Measurements from ENCODE around the gene ZFHX3.

The ZFHX3 gene

DNA sequence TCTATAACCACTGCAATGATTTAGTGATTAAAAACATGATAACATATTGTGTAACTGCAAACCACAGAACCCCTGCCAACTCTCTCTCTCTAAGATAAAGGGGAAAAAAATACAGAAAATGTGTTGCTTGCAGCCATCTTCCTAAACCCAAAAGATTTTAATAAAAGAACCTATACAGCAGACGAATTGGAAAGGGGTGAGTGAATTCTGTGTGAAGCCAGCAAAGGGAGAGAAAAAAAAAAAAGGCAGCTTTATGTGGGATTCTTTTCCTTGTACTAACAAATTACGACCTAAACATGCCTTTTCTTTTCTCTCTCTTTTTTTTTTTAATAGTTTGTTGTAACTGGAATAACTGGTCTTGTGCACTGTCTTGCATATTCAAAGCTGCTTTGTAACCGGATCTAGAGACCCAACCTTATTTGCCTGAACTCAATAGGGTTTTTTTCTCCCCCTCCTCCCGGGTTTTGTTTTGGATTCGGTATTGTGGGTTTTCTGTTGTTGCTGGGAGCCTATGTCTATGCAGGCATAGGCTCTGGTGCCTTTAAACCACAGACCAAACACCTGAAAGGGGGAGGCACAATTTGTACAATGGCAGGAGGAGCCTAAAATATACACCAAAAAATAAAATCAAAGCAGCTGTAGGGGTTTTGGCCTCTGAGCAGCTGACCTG lies 7.0 kb upstream of the ZFHX3 start:
- DNase-seq = no peak

DNA sequence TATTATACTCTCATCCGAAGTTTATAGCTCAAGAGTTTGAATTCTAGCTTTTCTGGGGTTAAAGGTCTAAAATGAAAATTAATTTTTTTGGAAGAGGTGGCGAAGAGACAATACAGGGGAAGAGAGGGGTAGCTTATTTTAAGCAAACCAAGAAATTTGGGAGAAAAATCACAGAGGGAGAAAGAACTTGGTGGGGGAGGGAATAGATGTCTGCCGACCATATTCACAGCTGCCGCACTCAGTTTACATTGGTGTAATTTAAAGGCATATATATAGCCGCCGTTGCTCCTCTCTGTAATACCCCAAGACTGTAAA lies 6.5 kb upstream of the ZFHX3 start:
- DNase-seq = no peak

DNA sequence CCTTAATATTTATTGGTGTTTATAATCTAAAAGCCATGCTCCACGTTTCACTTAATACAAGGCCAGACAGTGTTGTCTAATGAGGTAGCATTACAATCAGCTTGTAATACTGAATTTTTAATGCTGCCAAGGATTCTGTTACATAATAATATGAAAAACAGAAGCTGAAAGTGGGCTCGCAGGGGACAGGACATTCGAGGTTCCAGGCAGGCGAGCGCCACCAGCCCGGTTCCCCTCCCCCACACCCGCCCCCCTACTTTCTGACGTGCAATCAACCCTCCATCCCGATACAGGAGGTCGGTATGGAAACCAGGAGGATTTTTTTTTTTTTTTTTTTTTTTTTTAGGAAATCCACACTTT lies 6.2 kb upstream of the ZFHX3 start:
- DNase-seq = no peak

DNA sequence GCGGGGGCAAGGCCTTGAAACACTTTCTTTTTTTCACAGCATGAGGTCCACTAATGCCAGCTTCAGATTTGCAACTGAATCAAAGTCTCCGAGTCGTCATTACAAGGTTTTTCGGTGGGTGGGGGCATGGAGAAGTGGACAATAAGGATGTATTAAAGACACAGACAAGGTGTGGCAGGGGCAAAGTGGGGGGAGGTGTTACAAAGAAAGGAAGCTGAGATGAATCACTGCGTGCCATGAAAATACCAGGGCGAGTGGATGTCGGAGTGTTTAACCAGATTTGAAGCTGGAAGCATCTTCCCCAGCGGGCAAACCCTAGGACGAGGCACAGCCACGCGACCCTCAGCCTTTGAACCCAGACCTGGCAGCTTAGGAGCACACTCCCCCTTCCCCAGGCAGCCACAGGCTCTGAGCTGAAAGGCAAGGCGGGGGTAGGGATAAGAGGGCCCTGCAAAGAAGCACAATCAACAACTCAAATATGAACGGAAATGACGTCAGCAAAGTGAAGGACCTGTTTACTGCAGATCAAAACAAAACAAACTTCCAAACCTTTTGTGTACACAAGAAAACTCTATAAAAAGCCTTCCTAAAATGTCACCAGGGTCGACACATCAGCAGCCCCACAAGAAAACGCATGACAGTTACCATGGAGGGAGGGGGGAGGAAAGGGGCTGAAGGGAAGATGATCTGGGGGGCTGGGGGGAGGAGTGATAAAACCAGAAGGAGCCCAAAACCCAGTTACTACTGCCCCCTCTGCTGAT lies 5.6 kb upstream of the ZFHX3 start:
- DNase-seq = no peak

GRCh38 chr16:73053038-73053363 lies 5.1 kb upstream of the ZFHX3 start:
- DNase-seq = no peak

- DNase-seq = no peak
Measured at GRCh38 chr16:73052576-73052975, 4.6 kb upstream of the ZFHX3 start.

DNA sequence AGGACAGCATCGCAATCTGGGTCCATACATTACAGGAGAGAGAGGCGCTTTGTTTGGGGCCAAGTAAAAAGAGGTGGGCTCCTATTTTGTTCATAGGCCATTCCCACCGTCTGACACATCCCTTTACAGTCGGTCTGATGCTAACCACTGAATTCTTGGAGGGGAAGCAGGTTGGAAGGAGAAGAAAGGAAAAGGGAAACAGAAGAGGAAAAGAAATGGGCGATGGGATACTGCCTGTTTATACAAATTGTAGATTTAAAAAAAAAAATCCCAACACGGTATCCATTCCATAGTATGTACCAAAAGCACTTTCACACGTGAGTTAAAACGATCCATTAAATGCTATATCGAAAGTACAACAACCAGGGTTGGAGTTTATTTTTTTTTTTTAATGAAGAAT lies 4.0 kb upstream of the ZFHX3 start:
- DNase-seq = no peak

DNA sequence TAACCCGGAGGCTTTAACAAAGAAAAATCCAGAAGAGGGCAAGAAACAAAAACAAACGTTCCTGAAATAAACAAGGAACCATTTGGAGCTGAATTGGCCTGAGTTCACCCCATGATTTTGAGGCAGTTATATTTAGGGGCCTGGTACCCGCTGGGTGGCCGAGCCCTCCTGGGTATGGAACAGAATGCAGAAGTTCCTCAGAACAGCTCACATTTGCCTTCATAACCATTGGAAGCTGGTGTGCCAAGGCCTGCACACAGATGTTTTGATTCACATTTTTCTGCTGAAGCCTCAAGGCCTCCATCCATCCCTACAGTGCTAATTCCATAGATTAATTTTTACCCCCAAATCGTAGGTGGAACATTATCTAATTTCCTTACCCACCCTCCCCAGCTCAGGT lies 3.3 kb upstream of the ZFHX3 start:
- DNase-seq = no peak

DNA sequence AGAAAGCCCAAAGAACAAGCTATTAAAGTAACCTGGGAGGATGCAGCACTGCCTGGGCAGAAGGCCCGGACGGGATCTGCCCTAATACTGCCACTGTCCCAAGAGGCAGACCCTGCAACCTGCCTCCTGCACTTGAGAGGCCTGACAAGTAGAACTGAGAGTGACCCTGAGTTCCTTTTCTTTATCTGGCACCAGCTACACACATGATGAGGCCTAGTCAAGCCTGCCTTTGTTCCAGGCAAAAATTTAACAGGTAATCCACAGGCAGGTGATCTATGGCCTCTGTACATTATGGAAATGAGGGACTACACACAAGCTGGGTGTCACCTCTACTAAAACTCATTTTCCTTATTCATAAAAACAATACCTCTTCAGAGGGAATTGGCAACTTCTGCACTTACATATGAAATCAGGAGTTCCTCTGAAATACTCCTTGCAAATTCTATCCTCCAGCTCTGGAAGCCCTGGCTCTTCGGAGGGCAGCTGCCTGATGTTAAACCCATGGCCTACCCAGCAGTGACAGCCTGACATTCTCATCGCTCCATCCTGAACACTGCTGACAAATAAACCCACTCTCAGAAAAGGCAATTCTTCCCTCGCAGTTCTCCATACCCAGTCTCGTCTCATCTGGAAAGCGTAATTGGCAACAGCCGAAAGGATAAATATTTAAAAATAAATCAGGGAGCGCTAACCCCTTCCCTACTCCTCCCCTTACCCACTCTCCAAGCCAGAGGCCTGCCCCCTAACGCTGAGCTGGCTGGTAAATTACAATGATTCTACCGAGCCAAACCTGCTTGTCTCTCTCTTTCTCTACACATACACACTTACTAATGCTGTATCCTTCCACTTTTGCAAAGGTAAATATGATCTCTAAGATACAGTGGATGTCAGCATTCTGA lies 2.5 kb upstream of the ZFHX3 start:
- no peak for DNase-seq

DNA sequence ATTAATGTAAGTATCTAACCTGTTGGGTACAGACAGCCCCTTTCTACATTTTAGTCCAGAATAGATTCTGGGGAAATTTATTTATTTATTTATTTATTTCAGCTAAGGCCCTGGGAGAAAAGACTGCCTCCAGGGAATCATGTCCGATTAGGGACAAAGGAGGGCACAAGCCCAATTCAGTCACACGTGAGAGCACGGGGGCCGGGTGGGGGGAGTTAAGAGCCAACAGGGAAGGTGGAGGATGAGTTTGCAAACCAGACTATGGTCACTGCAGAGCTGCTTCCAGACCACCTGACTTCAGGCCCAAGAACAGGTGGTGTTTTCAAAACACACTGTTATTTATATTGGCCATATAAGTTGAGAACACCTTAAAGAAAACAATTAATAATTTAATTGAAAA lies 1.6 kb upstream of the ZFHX3 start:
- DNase-seq = no peak

DNA sequence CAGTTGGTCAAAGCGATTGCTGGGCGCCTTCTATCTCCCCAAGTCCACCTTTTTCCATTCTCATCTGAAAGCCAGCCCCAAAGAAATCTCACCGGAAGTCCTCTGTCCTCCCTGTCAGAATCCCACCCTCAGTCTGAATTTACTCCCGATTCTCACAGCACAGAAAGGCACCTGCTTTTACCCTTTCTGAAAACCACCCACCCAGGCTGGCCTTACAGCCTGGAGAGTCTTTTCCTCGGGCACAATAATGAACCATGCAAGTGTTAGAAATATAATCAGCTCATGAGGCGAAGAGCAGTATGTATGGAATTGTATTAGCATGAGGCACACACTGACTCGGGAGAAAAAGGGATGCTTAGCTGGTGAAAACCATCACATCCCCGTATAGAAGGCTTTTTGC lies 1.2 kb upstream of the ZFHX3 start:
- DNase-seq = no peak

DNA sequence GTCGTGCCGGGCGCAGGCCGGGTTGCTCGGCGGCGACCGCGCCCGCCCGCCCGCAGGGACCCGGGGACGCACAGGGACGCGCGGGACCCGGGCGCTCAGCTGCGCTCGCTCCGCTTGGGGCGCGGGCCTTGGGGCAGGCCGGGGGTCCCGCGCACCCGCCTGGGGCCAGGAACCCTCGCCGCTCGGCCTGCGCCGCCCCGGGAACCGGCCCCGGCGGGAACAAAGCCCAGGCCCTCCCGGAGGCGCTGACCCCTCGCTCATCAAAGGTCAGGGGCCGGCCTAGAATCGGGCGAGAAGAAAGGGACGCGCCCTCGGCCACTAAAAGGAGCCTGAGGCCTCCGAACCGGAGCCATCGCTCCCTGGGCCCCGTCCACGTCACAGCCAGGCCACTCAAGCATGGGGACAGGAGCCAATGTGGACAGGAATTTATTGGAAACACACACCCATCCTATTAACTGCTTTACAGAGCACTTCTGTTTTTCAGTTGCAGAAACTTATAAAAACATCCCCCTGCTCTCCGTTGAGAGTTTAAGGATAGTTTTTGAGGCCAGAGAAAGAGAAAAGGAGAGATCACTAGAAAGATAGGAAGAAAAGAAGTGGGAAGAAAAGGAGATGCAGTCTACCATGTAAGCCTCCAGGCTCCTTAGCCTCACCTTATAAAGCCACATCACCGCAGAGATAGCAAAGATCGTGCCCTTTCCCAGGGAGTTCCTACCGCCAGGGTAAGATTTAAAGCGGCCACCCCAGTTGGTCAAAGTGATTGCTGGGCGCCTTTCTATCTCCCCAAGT lies 558 bp upstream of the ZFHX3 start:
- DNase-seq = no peak

DNA sequence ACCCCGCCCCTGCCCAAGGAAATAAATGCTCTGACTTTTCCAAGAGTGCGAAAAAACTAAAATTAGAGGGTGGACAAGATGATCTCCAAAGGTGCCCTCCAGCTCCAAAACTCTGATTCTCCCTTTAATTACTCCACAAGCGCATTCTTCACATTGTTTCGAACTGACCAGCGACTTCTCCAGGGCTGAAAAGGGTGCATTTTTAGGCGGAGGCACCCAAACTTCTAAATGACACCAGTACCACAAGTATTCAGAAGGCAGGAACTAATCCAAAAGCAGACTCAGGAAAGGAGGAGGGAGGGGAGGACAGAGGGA lies 750 bp downstream of the ZFHX3 start:
- DNase-seq = no peak

GRCh38 chr16:73046849-73047214 lies 1.1 kb downstream of the ZFHX3 start:
- no peak for DNase-seq

GRCh38 chr16:73046202-73046848 lies 1.6 kb downstream of the ZFHX3 start:
- DNase-seq = no peak

- no peak for DNase-seq
Measured at GRCh38 chr16:73043828-73044467, 4.0 kb downstream of the ZFHX3 start.

DNA sequence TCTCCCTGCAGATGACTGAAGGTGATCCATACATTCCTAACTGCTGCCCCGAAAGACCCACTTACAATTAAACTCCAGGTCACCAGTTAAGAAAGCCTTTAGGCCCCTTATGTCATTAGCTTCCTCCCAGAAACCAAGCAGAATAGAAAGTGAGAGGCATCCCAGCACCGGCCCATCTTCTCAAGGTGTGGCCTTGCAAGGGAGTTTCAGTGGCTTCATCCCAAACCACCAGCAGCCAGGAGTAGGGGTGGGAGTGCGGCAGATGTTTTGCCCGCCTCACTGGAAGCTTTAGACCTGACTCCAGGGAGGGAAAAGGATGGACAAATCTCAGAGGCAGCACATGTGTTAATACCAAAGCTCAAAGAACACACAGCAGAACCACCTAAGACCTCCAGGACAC lies 5.1 kb downstream of the ZFHX3 start:
- no peak for DNase-seq

- no peak for DNase-seq
Measured at GRCh38 chr16:73041676-73042075, 6.3 kb downstream of the ZFHX3 start.

DNA sequence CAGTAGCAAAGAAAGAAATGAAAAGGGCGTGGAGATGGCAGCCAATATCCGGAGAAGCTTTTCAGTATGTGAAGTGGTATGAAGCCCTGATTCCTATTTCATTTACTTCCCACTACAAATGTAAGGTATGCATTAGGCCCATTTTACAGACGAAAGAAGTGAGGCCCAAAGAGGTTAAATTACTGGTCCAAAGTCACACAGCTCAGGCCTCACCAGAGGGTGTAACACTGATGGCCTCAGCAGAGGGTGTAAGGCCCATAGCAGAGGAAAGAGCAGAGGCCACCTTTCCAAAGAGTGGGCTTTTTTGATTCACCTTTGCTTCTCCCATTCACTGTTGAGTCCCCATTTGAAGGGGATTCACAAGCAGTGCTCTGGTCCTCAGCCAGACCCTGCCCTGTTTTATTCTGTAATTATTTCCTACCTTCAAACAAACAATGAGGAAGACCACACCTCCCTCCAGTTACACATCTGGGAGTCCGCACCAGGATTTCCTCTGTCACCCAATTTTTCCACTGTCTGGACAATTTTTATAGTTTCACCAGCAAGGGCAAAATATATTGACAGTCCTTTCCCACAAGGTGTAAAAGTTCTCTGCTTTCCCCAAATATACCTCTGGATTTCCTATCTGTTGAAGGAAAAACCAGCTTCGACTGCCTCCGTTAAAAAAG lies 7.1 kb downstream of the ZFHX3 start:
- DNase-seq = no peak

- no peak for DNase-seq
Measured at GRCh38 chr16:73040136-73040535, 7.8 kb downstream of the ZFHX3 start.

DNA sequence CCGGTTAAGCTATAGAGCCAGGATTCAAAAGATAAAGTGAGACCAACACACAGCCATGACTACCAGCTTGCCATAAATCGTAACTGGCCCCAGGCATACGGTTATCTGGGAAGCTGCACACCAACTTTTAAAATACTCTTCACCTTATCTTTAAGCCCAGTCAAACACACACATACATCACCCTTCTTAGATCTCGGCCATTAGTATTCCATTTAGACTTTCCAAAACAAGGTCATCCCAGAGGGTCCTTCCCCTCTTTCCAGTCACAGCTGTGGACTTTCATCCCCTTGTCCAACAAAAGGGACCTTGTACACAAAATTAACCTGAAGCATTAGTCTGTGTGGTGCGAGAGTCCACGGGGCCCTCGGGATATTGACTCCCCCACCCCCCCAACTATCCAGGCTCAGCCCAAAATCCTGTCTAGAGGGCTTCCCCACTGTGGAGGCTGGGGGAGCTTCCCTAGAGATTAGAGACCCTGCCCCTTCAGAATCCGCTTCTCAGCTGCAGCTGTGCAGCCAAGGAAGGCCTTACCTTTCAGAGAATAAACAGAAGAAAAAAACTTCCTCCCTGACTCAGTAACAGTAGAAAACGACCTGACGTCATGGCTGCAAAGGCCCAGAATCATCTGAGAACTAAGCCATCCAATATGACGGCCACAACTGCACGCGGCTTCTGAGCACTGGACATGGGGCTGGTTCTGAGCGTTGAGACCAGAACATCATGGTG lies 9.9 kb downstream of the ZFHX3 start:
- no peak for DNase-seq
